HG02870 (cell line): ENCODE results near the gene NBPF3.
"Not testable (repeated sequence)": the region's sequence is repeated elsewhere in the genome, so short reads cannot be mapped to it uniquely, and the experiment has no call there.

Source experiments
- ATAC-seq: cut with Tn5 transposase; IDR thresholded peaks from one replicate; pipeline ENCODE4 v1.9.1; 2021; ENCODE audit warnings: mild to moderate bottlenecking, moderate library complexity; ENCODE audit not compliant: unreplicated experiment

Gene NBPF3

GRCh38 chr1:21438646-21439312 is 1.2 kb upstream of the NBPF3 start:
- ATAC-seq: not testable (repeated sequence)

GRCh38 chr1:21439345-21439720 is 604 bp upstream of the NBPF3 start:
- no peak for ATAC-seq

GRCh38 chr1:21440630-21441125 is 741 bp downstream of the NBPF3 start:
- ATAC-seq: not testable (repeated sequence)

GRCh38 chr1:21446647-21447046 is 6.7 kb downstream of the NBPF3 start:
- not testable (repeated sequence) for ATAC-seq

GRCh38 chr1:21447311-21447710 is 7.4 kb downstream of the NBPF3 start:
- ATAC-seq: no peak

GRCh38 chr1:21449906-21450305 is 10.0 kb downstream of the NBPF3 start:
- ATAC-seq: no peak

GRCh38 chr1:21451212-21451611 is 11.3 kb downstream of the NBPF3 start:
- no peak for ATAC-seq

GRCh38 chr1:21451981-21452411 is 12.1 kb downstream of the NBPF3 start:
- ATAC-seq: no peak

- ATAC-seq: not testable (repeated sequence)
Measured at GRCh38 chr1:21453964-21454614, 14.2 kb downstream of the NBPF3 start.

GRCh38 chr1:21454904-21455303 is 15.0 kb downstream of the NBPF3 start:
- not testable (repeated sequence) for ATAC-seq

GRCh38 chr1:21457654-21458053 is 17.7 kb downstream of the NBPF3 start:
- ATAC-seq: no peak

- ATAC-seq: not testable (repeated sequence)
Measured at GRCh38 chr1:21465127-21465526, 25.2 kb downstream of the NBPF3 start.

- ATAC-seq: not testable (repeated sequence)
Measured at GRCh38 chr1:21467946-21468345, 28.0 kb downstream of the NBPF3 start.

GRCh38 chr1:21468599-21468998 is 28.7 kb downstream of the NBPF3 start:
- no peak for ATAC-seq

- ATAC-seq: no peak
Measured at GRCh38 chr1:21469581-21469980, 29.6 kb downstream of the NBPF3 start.

GRCh38 chr1:21472861-21473260 is 32.9 kb downstream of the NBPF3 start:
- ATAC-seq: no peak

GRCh38 chr1:21478356-21478755 is 38.4 kb downstream of the NBPF3 start:
- ATAC-seq: no peak

- ATAC-seq: not testable (repeated sequence)
Measured at GRCh38 chr1:21483881-21484280, 43.9 kb downstream of the NBPF3 start.

GRCh38 chr1:21489146-21489545 is 49.2 kb downstream of the NBPF3 start:
- ATAC-seq: no peak

- ATAC-seq: no peak
Measured at GRCh38 chr1:21490774-21491487, 51.0 kb downstream of the NBPF3 start.

- ATAC-seq: no peak
Measured at GRCh38 chr1:21491488-21492355, 51.8 kb downstream of the NBPF3 start.
